Measurements from ENCODE around the gene ACADVL.
"Not testable (repeated sequence)": the region's sequence is repeated elsewhere in the genome, so short reads cannot be mapped to it uniquely, and the experiment has no call there.

ACADVL gene

DNA sequence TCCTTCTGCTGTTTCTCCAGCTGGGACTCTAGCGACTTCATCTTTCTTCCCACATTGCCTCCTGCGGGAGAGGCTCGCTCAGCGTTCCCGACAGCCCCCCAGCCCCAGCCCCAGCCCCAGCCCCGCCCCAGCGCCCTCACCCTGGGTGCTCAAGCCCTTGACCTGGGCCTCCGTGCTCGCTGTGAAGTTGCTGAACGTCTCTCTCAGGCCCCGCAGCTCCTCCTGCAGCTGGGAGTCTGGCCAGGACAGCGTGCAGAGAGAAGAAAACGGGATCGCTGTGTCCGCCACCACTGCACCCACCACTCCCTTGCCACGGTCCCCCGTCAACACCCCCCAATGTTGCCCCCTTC is 42.9 kb upstream of the ACADVL start:
- no peak for DNase-seq (ENCODE audit: low spot score)
- ChIA-PET CTCF (interaction anchor here (0.6 to 2.2 kb wide), 22 partner anchors 7 to 1956 kb away, joined by 3 to 16 read pairs (median 3); partner anchors contain the start of gene SLC16A13), POLR2A (ENCODE audit: low non-redundant PET) (no interaction called here)
- H3K27ac ChIP-seq, result no peak overlapping the region
- TF ChIP-seq, protein P1, sequence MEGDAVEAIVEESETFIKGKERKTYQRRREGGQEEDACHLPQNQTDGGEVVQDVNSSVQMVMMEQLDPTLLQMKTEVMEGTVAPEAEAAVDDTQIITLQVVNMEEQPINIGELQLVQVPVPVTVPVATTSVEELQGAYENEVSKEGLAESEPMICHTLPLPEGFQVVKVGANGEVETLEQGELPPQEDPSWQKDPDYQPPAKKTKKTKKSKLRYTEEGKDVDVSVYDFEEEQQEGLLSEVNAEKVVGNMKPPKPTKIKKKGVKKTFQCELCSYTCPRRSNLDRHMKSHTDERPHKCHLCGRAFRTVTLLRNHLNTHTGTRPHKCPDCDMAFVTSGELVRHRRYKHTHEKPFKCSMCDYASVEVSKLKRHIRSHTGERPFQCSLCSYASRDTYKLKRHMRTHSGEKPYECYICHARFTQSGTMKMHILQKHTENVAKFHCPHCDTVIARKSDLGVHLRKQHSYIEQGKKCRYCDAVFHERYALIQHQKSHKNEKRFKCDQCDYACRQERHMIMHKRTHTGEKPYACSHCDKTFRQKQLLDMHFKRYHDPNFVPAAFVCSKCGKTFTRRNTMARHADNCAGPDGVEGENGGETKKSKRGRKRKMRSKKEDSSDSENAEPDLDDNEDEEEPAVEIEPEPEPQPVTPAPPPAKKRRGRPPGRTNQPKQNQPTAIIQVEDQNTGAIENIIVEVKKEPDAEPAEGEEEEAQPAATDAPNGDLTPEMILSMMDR (conservative IDR thresholded peaks at IDR 0.05; ENCODE audit: low read depth), result no peak

DNA sequence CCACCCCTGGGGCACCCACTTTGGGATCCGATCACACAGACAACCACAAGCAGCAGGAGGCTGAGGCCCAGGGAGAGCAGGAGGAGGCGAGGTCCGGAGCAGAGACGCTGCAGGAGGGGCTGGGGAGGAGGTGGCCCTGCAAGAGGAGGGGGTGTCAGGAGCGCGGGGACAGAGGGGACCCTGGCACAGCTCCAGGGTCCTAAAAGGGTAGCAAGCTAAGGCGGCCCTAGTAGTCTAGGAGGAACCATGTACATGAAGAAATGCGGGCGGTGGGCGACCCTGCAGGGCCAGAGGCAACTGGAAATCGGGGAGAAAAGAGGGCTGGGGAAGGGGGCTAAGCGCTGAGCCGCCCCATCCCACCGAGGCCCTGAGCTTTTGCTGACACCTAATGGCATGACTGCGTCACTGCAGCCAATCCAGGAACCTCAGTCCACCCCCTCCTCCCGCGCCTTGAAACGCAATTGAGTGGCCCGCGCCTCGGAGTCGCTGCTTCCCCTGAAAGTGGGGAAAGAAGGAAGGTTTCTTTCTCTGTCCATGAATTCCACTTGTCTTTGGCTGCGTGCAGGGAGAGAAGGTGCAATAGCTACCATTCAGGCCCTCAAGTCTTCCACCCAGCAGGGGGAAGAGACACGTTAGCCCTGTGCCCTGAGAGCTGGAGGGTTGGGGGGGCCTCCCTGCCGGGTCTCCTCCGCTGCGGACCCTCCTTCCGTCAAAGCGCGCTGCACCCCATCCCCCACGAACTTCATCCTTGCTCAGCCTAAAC is 42.4 kb upstream of the ACADVL start:
- no peak overlapping the region for H3K27ac ChIP-seq
- ChIA-PET POLR2A (ENCODE audit: low non-redundant PET) (no interaction called here), CTCF (interaction anchor here (0.6 to 2.2 kb wide), 25 partner anchors 8 to 1957 kb away, joined by 3 to 16 read pairs (median 3); partner anchors contain the start of gene SLC16A13)
- peak; percentile 88 for DNase-seq (ENCODE audit: low spot score)
- TF ChIP-seq, protein P1 (conservative IDR thresholded peaks at IDR 0.05; ENCODE audit: low read depth), result peak; percentile 93

DNA sequence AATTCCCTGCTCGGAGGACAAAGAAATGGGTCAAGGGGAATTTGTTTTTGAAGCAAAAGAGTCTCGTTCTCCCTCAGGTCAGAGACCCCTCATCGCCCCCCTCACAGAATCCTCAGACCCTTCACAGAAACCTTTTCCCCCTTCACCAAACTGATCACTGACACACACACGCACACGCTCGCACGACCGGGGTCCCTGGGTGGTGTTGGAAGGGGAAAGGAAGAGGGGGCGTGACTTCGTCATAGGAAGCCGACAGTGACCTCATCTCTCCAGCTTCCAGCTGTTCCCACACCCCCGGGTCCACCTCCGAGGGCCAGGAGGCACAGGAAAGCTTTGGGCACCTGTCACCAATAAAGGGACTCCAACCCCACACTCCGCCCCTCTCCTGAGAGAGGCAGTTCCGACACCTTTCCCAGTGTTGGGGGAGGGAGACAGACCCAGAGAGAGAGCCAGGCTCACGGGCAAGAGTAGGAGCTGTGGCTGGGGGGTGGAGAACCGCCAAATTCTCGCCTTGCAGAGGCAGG is 41.7 kb upstream of the ACADVL start:
- ChIA-PET CTCF (interaction anchor here (0.7 to 2.2 kb wide), 17 partner anchors 10 to 213 kb away, joined by 3 to 16 read pairs (median 3); partner anchors contain the start of gene SLC16A13), POLR2A (ENCODE audit: low non-redundant PET) (no interaction called here)
- DNase-seq (ENCODE audit: low spot score), result no peak
- H3K27ac ChIP-seq, result no peak overlapping the region
- TF ChIP-seq, protein P1 (conservative IDR thresholded peaks at IDR 0.05; ENCODE audit: low read depth), result no peak

DNA sequence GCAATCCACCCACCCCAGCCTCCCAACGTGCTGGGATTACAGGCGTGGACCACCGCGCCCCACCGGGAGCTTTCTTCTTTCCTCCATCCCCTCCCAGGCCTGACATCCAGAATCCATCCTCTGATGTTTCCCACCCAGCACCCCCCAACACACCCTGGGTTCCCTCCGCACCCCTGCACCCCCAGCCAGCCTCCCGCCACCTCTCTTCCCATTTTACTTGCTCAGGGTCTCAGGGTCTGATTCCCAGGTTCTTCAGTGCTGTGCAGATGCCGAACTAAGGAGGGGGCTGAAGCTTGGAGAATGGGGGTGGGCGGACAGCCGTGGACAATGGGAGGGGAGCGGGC is 40.8 kb upstream of the ACADVL start:
- DNase-seq (ENCODE audit: low spot score), result no peak
- H3K27ac ChIP-seq, result no peak overlapping the region
- TF ChIP-seq, protein P1 (conservative IDR thresholded peaks at IDR 0.05; ENCODE audit: low read depth), result no peak
- POLR2A ChIA-PET (ENCODE audit: low non-redundant PET), result interaction anchor here (0.7 kb wide), 1 partner anchor 1013 kb away, joined by 3 read pairs; no protein-coding TSS in a partner anchor
- CTCF ChIA-PET, result interaction anchor here (0.6 to 2.2 kb wide), 4 partner anchors 14 to 214 kb away, joined by 3 to 16 read pairs (median 5); no protein-coding TSS in a partner anchor

DNA sequence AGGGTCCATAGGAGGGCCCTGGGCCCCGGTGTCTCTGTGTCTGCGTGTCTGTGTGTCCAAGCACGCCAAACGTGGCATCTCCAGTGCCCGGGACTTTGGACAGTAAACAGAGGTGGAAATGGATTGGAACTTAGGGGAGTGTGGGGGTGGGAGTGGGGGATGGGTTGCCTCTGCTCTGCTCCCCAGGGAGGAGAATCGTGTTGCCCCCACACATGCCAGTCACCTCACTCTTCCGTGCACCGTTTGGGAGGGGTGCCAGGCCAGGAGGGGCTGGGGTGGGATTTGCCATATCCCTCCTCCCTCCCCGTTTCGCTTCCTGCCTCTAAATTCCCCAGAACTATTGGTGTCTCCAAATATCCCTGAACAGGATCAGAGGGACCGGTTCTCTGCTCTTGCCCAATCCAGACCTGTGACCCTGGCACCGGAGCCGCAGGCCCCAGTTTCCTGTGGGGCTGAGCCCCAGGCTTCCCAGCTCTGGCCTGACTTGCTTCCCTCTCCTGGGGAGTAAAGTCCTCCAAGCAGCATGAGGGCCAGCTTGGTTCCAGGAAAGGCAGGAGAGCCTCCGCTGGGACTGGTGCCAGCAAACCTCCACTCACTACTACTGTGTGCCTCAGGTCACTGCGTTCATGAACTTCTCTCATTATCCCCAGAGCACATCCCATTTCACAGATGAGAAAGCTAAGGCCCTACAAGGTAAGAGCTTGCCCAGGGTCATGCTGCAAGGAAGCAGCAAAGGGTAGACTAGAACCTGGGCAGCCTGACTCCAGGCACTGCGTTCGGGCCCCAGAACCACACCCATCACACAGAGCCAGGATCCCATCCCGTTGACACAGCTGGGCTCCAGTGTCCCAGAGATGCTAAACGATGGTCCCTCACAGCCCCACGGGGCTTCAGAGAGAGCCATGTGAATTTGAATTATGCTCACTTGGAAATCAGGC is 40.2 kb upstream of the ACADVL start, which contains the start of gene ASGR1:
Gene ASGR1 (minus strand): TSS at position 54 of the 938 bp plus-strand sequence. CDS start 807 bp downstream, outside the sequence.
- no peak for DNase-seq (ENCODE audit: low spot score)
- CTCF ChIA-PET, result no interaction called here
- TF ChIP-seq, protein P1 (conservative IDR thresholded peaks at IDR 0.05; ENCODE audit: low read depth), result no peak

DNA sequence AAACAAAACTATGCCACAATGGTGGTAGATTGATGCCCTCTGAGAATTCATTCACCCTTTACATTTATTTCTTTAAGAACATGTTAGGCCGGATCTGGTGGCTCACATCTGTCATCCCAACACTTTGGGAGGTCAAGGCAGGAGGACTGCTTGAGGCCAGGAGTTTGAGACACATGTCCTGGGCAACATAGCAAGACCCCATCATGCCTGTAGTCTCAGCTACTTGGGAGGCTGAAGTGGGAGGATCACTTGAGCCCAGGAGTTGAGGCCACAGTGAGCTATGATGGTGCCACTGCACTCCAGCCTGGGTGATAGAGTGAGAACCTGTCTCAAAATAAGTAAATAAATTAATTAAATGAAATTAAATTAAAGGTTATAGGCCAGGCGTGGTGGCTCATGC is 37.6 kb upstream of the ACADVL start:
- POLR2A ChIA-PET (ENCODE audit: low non-redundant PET); H3K27ac ChIP-seq; DNase-seq (ENCODE audit: low spot score): not testable (repeated sequence)
- CTCF ChIA-PET, result interaction anchor here (0.6 kb wide), 1 partner anchor 141 kb away, joined by 3 read pairs; no protein-coding TSS in a partner anchor

More for the DNA sequence above, 40.2 kb upstream of the ACADVL start, which contains the start of gene ASGR1:
- POLR2A ChIA-PET (ENCODE audit: low non-redundant PET), result no interaction called here
- no peak within 1 kb of the TSS for H3K27ac ChIP-seq
